ENCODE data around the gene LSM10.

GRCh38 chr1:36386265-36387140, 11.2 kb downstream of the LSM10 start:
- TF ChIP-seq CTCF (IDR thresholded peaks at IDR 0.05) (no peak), POLR2A (IDR thresholded peaks at IDR 0.05) (peak in 1 of 2 donors; percentile 83)

Measured in heart left ventricle (tissue), 13 donors.